Inflammatory macrophage treated with lipopolysaccharide for 1 hour (primary cell): ENCODE measurements around the gene TRERF1.
A peak's percentile ranks its signal among the peaks of the same experiment; 100 is the strongest.

Source experiments
- DNase-seq, 2 donors: peaks; one replicate each; pipeline ENCODE4 v3.0.0-alpha.2; 2020 to 2022

TRERF1 gene

GRCh38 chr6:42239736-42240375 lies 211.9 kb downstream of the TRERF1 start:
- DNase-seq, result no peak

GRCh38 chr6:42239333-42239732 lies 212.4 kb downstream of the TRERF1 start:
- DNase-seq, result no peak

GRCh38 chr6:42237857-42238256 lies 213.9 kb downstream of the TRERF1 start:
- no peak for DNase-seq

GRCh38 chr6:42236682-42237473 lies 214.8 kb downstream of the TRERF1 start:
- DNase-seq, result no peak

- DNase-seq, result no peak
These were observed 215.7 kb downstream of the TRERF1 start for GRCh38 chr6:42236030-42236429.

GRCh38 chr6:42232035-42232434 lies 219.7 kb downstream of the TRERF1 start:
- no peak for DNase-seq

- no peak for DNase-seq
These were observed 221.1 kb downstream of the TRERF1 start for GRCh38 chr6:42230345-42231321.

- no peak for DNase-seq
These were observed 222.1 kb downstream of the TRERF1 start for GRCh38 chr6:42229506-42230119.

GRCh38 chr6:42228305-42228704 lies 223.4 kb downstream of the TRERF1 start:
- DNase-seq, result no peak

- no peak for DNase-seq
These were observed 224.4 kb downstream of the TRERF1 start for GRCh38 chr6:42227173-42227850.

- no peak for DNase-seq
These were observed 225.0 kb downstream of the TRERF1 start for GRCh38 chr6:42226645-42227143.

- DNase-seq, result no peak
These were observed 225.5 kb downstream of the TRERF1 start for GRCh38 chr6:42226161-42226611.

- DNase-seq, result no peak
These were observed 226.3 kb downstream of the TRERF1 start for GRCh38 chr6:42225419-42225818.

GRCh38 chr6:42225029-42225339 lies 226.7 kb downstream of the TRERF1 start:
- DNase-seq, result peak; percentile 12 to 58

- peak; percentile 55 to 83 for DNase-seq
These were observed 227.3 kb downstream of the TRERF1 start for GRCh38 chr6:42224222-42225028.

- no peak for DNase-seq
These were observed 229.3 kb downstream of the TRERF1 start for GRCh38 chr6:42222448-42222847.

- DNase-seq, result no peak
These were observed 230.2 kb downstream of the TRERF1 start for GRCh38 chr6:42221546-42221945.

- peak; percentile 21 to 35 for DNase-seq
These were observed 230.9 kb downstream of the TRERF1 start for GRCh38 chr6:42220807-42221206.

GRCh38 chr6:42217519-42218367 lies 234.0 kb downstream of the TRERF1 start, which contains the start of gene MRPS10:
Gene MRPS10 (minus strand): TSS chr6:42217861. CDS start chr6:42217849, 12 bp downstream.
- peak; percentile 91 to 95 for DNase-seq

GRCh38 chr6:42217157-42217518 lies 234.6 kb downstream of the TRERF1 start:
- DNase-seq, result peak in 1 of 2 donors; percentile 10
